ENCODE results near the gene WWC2. TPM values are rescaled to one million over a fixed set of nuclear protein-coding genes. Genes with fewer than 3 reads are reported as not detected.

WWC2 gene
- total and polyA plus RNA-seq, 2 experiments from 2014 or later = 50.5 to 74.2 TPM

- no peak for DNase-seq (ENCODE audit: low spot score)
- H2AFZ ChIP-seq = no peak overlapping the region
Observed at GRCh38 chr4:183337833-183338232, 238.8 kb downstream of the WWC2 start.

More at GRCh38 chr4:183337833-183338232, 238.8 kb downstream of the WWC2 start:
- Mint-ChIP-seq H3K27ac (no peak overlapping the region), H3K9me3 (peaks cover 3% of the 10 kb centered on the region; the same call in 1 of the 3 replicates), H3K4me1 (peaks cover 6% of the 10 kb centered on the region; the same call in 2 of the 3 replicates), H3K4me3 (no peak overlapping the region), H3K36me3 (ENCODE audit: low read depth) (no peaks in the 10 kb centered on the region), H3K27me3 (ENCODE audit: insufficient read depth, low read depth, poor library complexity) (no peaks in the 10 kb centered on the region)
- Histone ChIP-seq H3K27me3 (ENCODE audit: insufficient read depth) (no peaks in the 10 kb centered on the region), H3K4me2 (no peak overlapping the region), H3K4me3 (no peak overlapping the region), H3K27ac (ENCODE audit: low read depth) (no peak overlapping the region), H3K36me3 (ENCODE audit: insufficient read depth) (no peaks in the 10 kb centered on the region), H3K79me2 (replicated peaks; ENCODE audit: insufficient read depth) (no peaks in the 10 kb centered on the region), H4K20me1 (replicated peaks; ENCODE audit: insufficient read depth) (no peaks in the 10 kb centered on the region), H3F3A (replicated peaks; ENCODE audit: low read depth) (no peaks in the 10 kb centered on the region), H3K4me1 (ENCODE audit: insufficient read depth) (no peaks in the 10 kb centered on the region), H3K9me2 (ENCODE audit: insufficient read depth) (no peaks in the 10 kb centered on the region)
- no peak for ATAC-seq
- no peak for TF ChIP-seq ZNF462 (CRISPR knock-in tag; IDR thresholded peaks at IDR 0.05)
- no peak for TF ChIP-seq CREB1 (CRISPR knock-in tag; IDR thresholded peaks at IDR 0.05; ENCODE audit: low read depth)
- TF ChIP-seq STAT1 (IDR thresholded peaks at IDR 0.05; ENCODE audit: unreplicated experiment) = no peak
- TF ChIP-seq NANOG (IDR thresholded peaks at IDR 0.05; ENCODE audit: borderline replicate concordance) = no peak
- TF ChIP-seq EZH2phosphoT487 (IDR thresholded peaks at IDR 0.05; ENCODE audit: unreplicated experiment) = no peak
- TF ChIP-seq EZH2 (IDR thresholded peaks at IDR 0.05; ENCODE audit: low read depth, unreplicated experiment) = no peak
- TF ChIP-seq POLR2AphosphoS5 (IDR thresholded peaks at IDR 0.05; ENCODE audit: low read depth) = no peak
- TF ChIP-seq ZNF114 (CRISPR knock-in tag; IDR thresholded peaks at IDR 0.05) = no peak
- TF ChIP-seq CTCF (conservative IDR thresholded peaks at IDR 0.05; ENCODE audit: low read depth in 2 of 2) = no peak
- TF ChIP-seq ETS1 (IDR thresholded peaks at IDR 0.05) = no peak
- TF ChIP-seq REST (IDR thresholded peaks at IDR 0.05; ENCODE audit: unreplicated experiment) = no peak
- no peak for TF ChIP-seq JUNB (IDR thresholded peaks at IDR 0.05; ENCODE audit: unreplicated experiment)
- no peak for TF ChIP-seq ZNF331 (CRISPR knock-in tag; IDR thresholded peaks at IDR 0.05; ENCODE audit: low read depth)
